ENCODE data around the gene RB1.

DNA sequence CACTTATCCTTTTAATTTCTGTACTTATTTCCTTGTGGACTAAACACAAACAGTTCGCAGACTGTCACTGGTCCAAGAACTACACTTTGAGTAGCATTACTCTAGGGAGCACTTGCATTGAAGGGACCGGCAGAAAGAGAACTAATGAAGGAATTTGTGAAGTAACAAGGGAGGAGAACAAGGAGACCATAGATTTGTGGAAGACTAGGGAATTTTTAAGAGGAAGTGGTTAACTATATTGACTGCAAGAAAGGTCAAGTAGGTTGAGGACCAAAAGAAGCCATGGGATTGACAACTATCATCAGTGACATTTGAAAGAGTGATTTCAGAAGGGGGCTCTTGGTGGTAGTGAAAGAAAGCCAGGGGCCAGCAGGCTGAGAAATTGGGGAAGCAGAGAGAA, 4.0 kb upstream of the RB1 start:
- no peak for TF ChIP-seq EZH2phosphoT487 (IDR thresholded peaks at IDR 0.05; ENCODE audit: insufficient read depth, low read depth)
- no peak for TF ChIP-seq EZH2 (IDR thresholded peaks at IDR 0.05; ENCODE audit: insufficient read depth, poor library complexity, severe bottlenecking)
